Gastroesophageal sphincter (tissue), 4 donors: ENCODE results near the gene CAMK1D. TPM values are rescaled to one million over a fixed set of nuclear protein-coding genes. Genes with fewer than 3 reads are reported as not detected.

Source experiments
- ATAC-seq: fragments of 150-250 bp; one replicate; pipeline ENCODE4 v1.9.1; 2016; ENCODE audit warnings: mild to moderate bottlenecking, moderate library complexity
- H3K27ac ChIP-seq, 4 donors: fragments of 200-600 bp; sonication (generic) in 3 of 4; 1 replicate in 3 of 4; 2 replicates in 1 of 4; pipeline ENCODE4 v1.5.1; 2016 to 2019
- H3K27me3 ChIP-seq: fragments of 200-600 bp; sonication (generic); one replicate; pipeline ENCODE4 v1.5.1; 2019
- H3K36me3 ChIP-seq, 2 donors: fragments of 200-600 bp; sonication (generic); one replicate each; pipeline ENCODE4 v1.5.1; 2019; ENCODE audit warnings: control low read depth in 1 of 2
- H3K4me1 ChIP-seq, 3 donors: fragments of 200-600 bp; sonication (generic); 1 replicate in 2 of 3; 2 replicates in 1 of 3; pipeline ENCODE4 v1.5.1; 2016 to 2019; ENCODE audit warnings: control low read depth in 2 of 3
- H3K4me3 ChIP-seq, 2 donors: fragments of 200-600 bp; sonication (generic); one replicate each; pipeline ENCODE4 v1.5.1; 2019; ENCODE audit warnings: mild to moderate bottlenecking in 1 of 2, moderate library complexity in 1 of 2
- H3K9me3 ChIP-seq, 3 donors: fragments of 200-600 bp; sonication (generic); one replicate each; pipeline ENCODE4 v1.5.1; 2017 to 2019; ENCODE audit warnings: control low read depth in 2 of 3
- CTCF ChIP-seq, 4 experiments: fragments of 200-600 bp in 2 of 4; fragments of 450-650 bp in 2 of 4; sonication (generic) in 1 of 4; IDR thresholded peaks; one replicate each; pipeline ENCODE4 v1.5.1; 2017 to 2019; ENCODE audit warnings: antibody characterized with exemption in 4 of 4, mild to moderate bottlenecking in 2 of 4, moderate library complexity in 2 of 4
- EP300 ChIP-seq: sonication (generic); formaldehyde crosslinking; IDR thresholded peaks from one replicate; pipeline ENCODE4 v1.6.1; 2017; ENCODE audit warnings: antibody characterized with exemption, mild to moderate bottlenecking
- POLR2A ChIP-seq, 2 donors: fragments of 450-650 bp; IDR thresholded peaks; one replicate each; pipeline ENCODE4 v1.6.1; 2017; ENCODE audit warnings: antibody characterized with exemption in 2 of 2, mild to moderate bottlenecking in 2 of 2, moderate library complexity in 1 of 2
- POLR2AphosphoS5 ChIP-seq: sonication (generic); formaldehyde crosslinking; IDR thresholded peaks from one replicate; pipeline ENCODE4 v1.6.1; 2017; ENCODE audit warnings: antibody characterized with exemption
- WGBS, 2 donors: methylation state at CpG; one replicate each; pipeline ENCODE4 v1.1.5; 2018; ENCODE audit warnings: low coverage in 1 of 2; 5-methylcytosine and 5-hydroxymethylcytosine counted together
- total RNA-seq, 4 donors: library from RNA; depleted of rRNA; stranded (reverse); fragments of >200 nt; gene quantifications; one replicate each; pipeline ENCODE4 v1.1.0, GENCODE V29; 2016

CAMK1D gene
- total RNA-seq, 4 donors from 2014 or later, result 11.6 to 18.3 (median 15.3) TPM

DNA sequence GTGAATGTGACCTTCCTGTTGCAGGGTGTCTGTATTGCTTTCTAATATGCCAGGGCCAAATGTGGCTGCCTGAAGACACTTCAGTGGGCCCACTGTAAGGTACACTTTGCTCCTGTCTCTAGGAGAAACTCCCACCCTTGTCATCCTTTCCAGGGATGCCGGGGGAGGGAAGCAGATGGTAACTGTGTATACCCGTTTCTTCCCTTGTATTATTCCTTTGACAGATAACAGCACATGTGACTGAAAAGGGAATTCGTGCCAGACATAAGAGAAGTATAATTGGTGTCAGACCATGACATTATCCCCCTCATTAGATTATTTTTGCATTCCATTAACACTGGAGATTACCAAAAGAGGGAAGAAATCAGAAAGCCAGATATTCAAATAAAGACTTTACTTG, 317.7 kb downstream of the CAMK1D start:
- H3K4me1 ChIP-seq, result no peaks in the 10 kb centered on the region
- no peaks in the 10 kb centered on the region for H3K9me3 ChIP-seq
- H3K27me3 ChIP-seq, result no peaks in the 10 kb centered on the region
- H3K36me3 ChIP-seq, result peaks cover 0 to 8% of the 10 kb centered on the region in 2 donors
- no peak overlapping the region for H3K27ac ChIP-seq
- WGBS, 2 donors, result 80 to 100% methylated on average over 1 to 2 of the region's 3 CpGs
- H3K4me3 ChIP-seq, result no peak overlapping the region
- no peak for TF ChIP-seq EP300
- TF ChIP-seq POLR2A (IDR thresholded peaks at IDR 0.05), result no peak
- no peak for TF ChIP-seq CTCF (IDR thresholded peaks at IDR 0.05)
- no peak for TF ChIP-seq POLR2AphosphoS5
- ATAC-seq, result no peak

DNA sequence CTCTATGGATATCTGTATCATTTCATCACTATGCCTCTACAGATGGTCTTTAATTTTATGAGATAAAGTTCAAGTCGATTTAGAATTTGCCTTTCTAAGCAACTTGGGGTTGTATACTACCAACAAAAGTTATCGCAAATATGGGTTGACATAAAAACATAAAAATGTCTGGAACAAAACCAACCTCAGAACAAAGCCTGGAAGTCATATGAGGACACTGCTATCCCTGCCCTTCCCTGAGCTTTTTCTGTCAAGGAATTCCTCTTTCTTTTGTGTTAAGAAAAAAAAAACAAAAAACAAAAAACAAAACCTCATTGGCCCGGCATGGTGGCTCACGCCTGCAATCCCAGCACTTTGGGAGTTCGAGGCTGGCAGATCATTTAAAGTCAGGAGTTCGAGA, 319.3 kb downstream of the CAMK1D start:
- ATAC-seq, result no peak
- no peak overlapping the region for H3K27ac ChIP-seq
- WGBS, 2 donors, result 72 to 74% methylated on average over 3 to 6 of the region's 6 CpGs
- TF ChIP-seq EP300, result no peak
- no peak for TF ChIP-seq POLR2AphosphoS5
- TF ChIP-seq CTCF (IDR thresholded peaks at IDR 0.05), result no peak
- TF ChIP-seq POLR2A (IDR thresholded peaks at IDR 0.05), result no peak
- H3K36me3 ChIP-seq, result peaks cover 0 to 8% of the 10 kb centered on the region in 2 donors
- no peaks in the 10 kb centered on the region for H3K27me3 ChIP-seq
- H3K9me3 ChIP-seq, result no peaks in the 10 kb centered on the region
- no peak overlapping the region for H3K4me3 ChIP-seq
- no peaks in the 10 kb centered on the region for H3K4me1 ChIP-seq

GRCh38 chr10:12670004-12670403, 320.7 kb downstream of the CAMK1D start:
- Histone ChIP-seq H3K9me3 (no peaks in the 10 kb centered on the region), H3K4me3 (no peak overlapping the region), H3K4me1 (no peaks in the 10 kb centered on the region), H3K36me3 (peaks cover 0 to 8% of the 10 kb centered on the region in 2 donors), H3K27me3 (no peaks in the 10 kb centered on the region), H3K27ac (no peak overlapping the region)
- ATAC-seq, result no peak
- TF ChIP-seq EP300 (no peak), POLR2A (IDR thresholded peaks at IDR 0.05) (no peak)
- 83 to 96% methylated on average over 6 to 7 of the region's 7 CpGs for WGBS, 2 donors

- Histone ChIP-seq H3K27me3 (no peaks in the 10 kb centered on the region), H3K27ac (no peak overlapping the region), H3K4me1 (no peaks in the 10 kb centered on the region), H3K9me3 (no peaks in the 10 kb centered on the region), H3K4me3 (no peak overlapping the region), H3K36me3 (peaks cover 0 to 7% of the 10 kb centered on the region in 2 donors)
- TF ChIP-seq POLR2A (IDR thresholded peaks at IDR 0.05), result no peak
- TF ChIP-seq POLR2AphosphoS5, result no peak
- no peak for TF ChIP-seq EP300
- TF ChIP-seq CTCF (IDR thresholded peaks at IDR 0.05), result no peak
- ATAC-seq, result no peak
Observed at GRCh38 chr10:12675186-12675585, 325.8 kb downstream of the CAMK1D start.

DNA sequence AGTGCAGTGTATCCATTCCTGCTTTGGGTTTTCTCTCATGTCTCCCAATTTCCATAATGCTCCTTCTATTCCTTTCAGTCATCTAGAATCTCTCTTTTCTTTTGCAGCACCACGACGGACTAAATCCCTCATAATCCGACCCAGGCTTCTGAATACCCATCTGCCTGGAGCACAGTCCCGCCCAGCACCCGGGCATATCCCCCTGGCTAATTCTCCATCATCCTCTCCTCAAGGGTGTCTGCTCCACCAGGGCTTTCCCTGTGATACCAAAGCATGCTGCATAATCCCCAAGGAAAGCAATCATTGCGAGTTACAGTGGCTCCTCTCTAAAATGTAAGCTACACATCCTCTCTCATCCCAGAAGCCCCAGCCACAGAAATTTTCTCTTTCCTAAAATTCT, 330.3 kb downstream of the CAMK1D start:
- H3K4me1 ChIP-seq, result no peaks in the 10 kb centered on the region
- no peak overlapping the region for H3K27ac ChIP-seq
- 90 to 100% methylated on average over 2 to 4 of the region's 6 CpGs for WGBS, 2 donors
- no peaks in the 10 kb centered on the region for H3K9me3 ChIP-seq
- no peak overlapping the region for H3K4me3 ChIP-seq
- no peak for TF ChIP-seq POLR2A (IDR thresholded peaks at IDR 0.05)
- no peak for TF ChIP-seq POLR2AphosphoS5
- TF ChIP-seq CTCF (IDR thresholded peaks at IDR 0.05), result no peak
- TF ChIP-seq EP300, result no peak
- ATAC-seq, result no peak
- peaks cover 0 to 7% of the 10 kb centered on the region in 2 donors for H3K36me3 ChIP-seq
- H3K27me3 ChIP-seq, result no peaks in the 10 kb centered on the region
